Measurements from ENCODE around the gene CHD9.

Gene CHD9

GRCh38 chr16:53061256-53061655 is 6.5 kb downstream of the CHD9 start:
- no peak for TF ChIP-seq CTCF (IDR thresholded peaks at IDR 0.05; ENCODE audit: insufficient read depth, low read length, missing control alignments)
- no peak for DNase-seq (ENCODE audit: low read depth, low spot score)
- no peak overlapping the region for H3K4me3 ChIP-seq (ENCODE audit: low read depth, low read length)
- ChIA-PET CTCF (interaction anchor here (1.1 to 1.2 kb wide), 2 partner anchors 96 to 146 kb away, joined by 3 read pairs; no protein-coding TSS in a partner anchor), POLR2A (no interaction called here)

- H3K4me3 ChIP-seq (ENCODE audit: low read depth, low read length): no peak overlapping the region
- DNase-seq (ENCODE audit: low read depth, low spot score): no peak
- ChIA-PET CTCF (no interaction called here), POLR2A (no interaction called here)
- TF ChIP-seq CTCF (IDR thresholded peaks at IDR 0.05; ENCODE audit: insufficient read depth, low read length, missing control alignments): no peak
Measured at GRCh38 chr16:53061701-53062159, 6.9 kb downstream of the CHD9 start.

- POLR2A ChIA-PET: interaction anchor here (0.7 kb wide), 1 partner anchor 26 kb away, joined by 5 read pairs; no protein-coding TSS in a partner anchor
Measured at GRCh38 chr16:53064081-53064578, 9.3 kb downstream of the CHD9 start.

GRCh38 chr16:53065461-53066061 is 10.8 kb downstream of the CHD9 start:
- ChIA-PET CTCF (interaction anchor here (3.1 to 4.2 kb wide), 2 partner anchors 10 to 14 kb away, joined by 12 to 26 read pairs; partner anchors contain the start of gene CHD9), POLR2A (interaction anchor here (1.0 kb wide), 1 partner anchor 14 kb away, joined by 4 read pairs; no protein-coding TSS in a partner anchor)
- no peak for DNase-seq (ENCODE audit: low read depth, low spot score)
- no peak overlapping the region for H3K4me3 ChIP-seq (ENCODE audit: low read depth, low read length)
- no peak for TF ChIP-seq CTCF (IDR thresholded peaks at IDR 0.05; ENCODE audit: insufficient read depth, low read length, missing control alignments)

More at GRCh38 chr16:53064081-53064578, 9.3 kb downstream of the CHD9 start:
- H3K4me3 ChIP-seq (ENCODE audit: low read depth, low read length): no peak overlapping the region
- DNase-seq (ENCODE audit: low read depth, low spot score): no peak
- CTCF ChIA-PET: interaction anchor here (1.1 to 4.2 kb wide), 2 partner anchors 8 to 15 kb away, joined by 3 to 26 read pairs; partner anchors contain the start of gene CHD9
- TF ChIP-seq CTCF (IDR thresholded peaks at IDR 0.05; ENCODE audit: insufficient read depth, low read length, missing control alignments): no peak

GRCh38 chr16:53067675-53068074 is 12.9 kb downstream of the CHD9 start:
- ChIA-PET POLR2A (no interaction called here), CTCF (interaction anchor here (3.1 kb wide), 1 partner anchor 12 kb away, joined by 12 read pairs; no protein-coding TSS in a partner anchor)
- no peak for DNase-seq (ENCODE audit: low read depth, low spot score)
- no peak for TF ChIP-seq CTCF (IDR thresholded peaks at IDR 0.05; ENCODE audit: insufficient read depth, low read length, missing control alignments)
- H3K4me3 ChIP-seq (ENCODE audit: low read depth, low read length): no peak overlapping the region

GRCh38 chr16:53068423-53068833 is 13.6 kb downstream of the CHD9 start:
- POLR2A ChIA-PET: no interaction called here
- no peak for TF ChIP-seq CTCF (IDR thresholded peaks at IDR 0.05; ENCODE audit: insufficient read depth, low read length, missing control alignments)
- DNase-seq (ENCODE audit: low read depth, low spot score): no peak
- CTCF ChIA-PET: interaction anchor here (3.1 kb wide), 1 partner anchor 11 kb away, joined by 12 read pairs; no protein-coding TSS in a partner anchor
- H3K4me3 ChIP-seq (ENCODE audit: low read depth, low read length): no peak overlapping the region
